Body of pancreas (tissue), 4 donors: ENCODE data around the gene C11orf24. TPM values are rescaled to one million over a fixed set of nuclear protein-coding genes. Genes with fewer than 3 reads are reported as not detected.
"Not testable (repeated sequence)": the region's sequence is repeated elsewhere in the genome, so short reads cannot be mapped to it uniquely, and the experiment has no call there.

Experiments used
- ATAC-seq: fragments of 150-250 bp; one replicate; pipeline ENCODE4 v1.9.1; 2016
- DNase-seq, 4 donors: peaks; one replicate each; pipeline ENCODE4 v3.0.0-alpha.2; 2019
- H3K27ac ChIP-seq, 4 donors: fragments of 200-600 bp; sonication (generic); 1 replicate in 3 of 4; 2 replicates in 1 of 4; pipeline versions ENCODE4 v1.5.1 to v1.6.1; 2016 to 2019; ENCODE audit warnings: mild to moderate bottlenecking in 1 of 4, mixed read lengths in 1 of 4, moderate library complexity in 1 of 4
- H3K27me3 ChIP-seq, 2 donors: fragments of 200-600 bp; sonication (generic); one replicate each; pipeline ENCODE4 v1.6.0; 2016; ENCODE audit warnings: mild to moderate bottlenecking in 1 of 2
- H3K36me3 ChIP-seq, 2 donors: fragments of 200-600 bp; sonication (generic); replicated peaks in 1 of 2; 2 replicates each; pipeline ENCODE4 v1.5.1; 2016; ENCODE audit warnings: low read depth in 2 of 2; ENCODE audit not compliant: insufficient read depth in 1 of 2
- H3K4me1 ChIP-seq: fragments of 200-600 bp; sonication (generic); one replicate; pipeline ENCODE4 v1.6.0; 2016
- H3K4me3 ChIP-seq, 2 donors: fragments of 200-600 bp; sonication (generic); 1 replicate in 1 of 2; 2 replicates in 1 of 2; pipeline ENCODE4 v1.5.1; 2016 to 2019
- H3K9me3 ChIP-seq, 3 donors: fragments of 200-600 bp; sonication (generic); 1 replicate in 2 of 3; 2 replicates in 1 of 3; pipeline ENCODE4 v1.5.1; 2016
- CTCF ChIP-seq, 7 experiments: fragments of 450-650 bp in 4 of 7; fragments of 200-600 bp in 3 of 7; sonication (generic) in 3 of 7; IDR thresholded peaks; one replicate each; pipeline ENCODE4 v1.5.1; 2016 to 2019; ENCODE audit warnings: antibody characterized with exemption in 7 of 7
- POLR2A ChIP-seq, 3 donors: fragments of 450-650 bp; IDR thresholded peaks; one replicate each; pipeline ENCODE4 v1.6.1; 2016; ENCODE audit warnings: antibody characterized with exemption in 3 of 3, mild to moderate bottlenecking in 2 of 3
- whole genome bisulfite sequencing, 2 donors: methylation state at CpG; one replicate each; pipeline ENCODE4 v1.1.5; 2017; 5-methylcytosine and 5-hydroxymethylcytosine counted together
- intact Hi-C: fragments of 100-400 bp; cut with DNase I; formaldehyde crosslinking; loops from one replicate; pipeline ENCODE4 v1.15.1; 2023
- total RNA-seq, 2 donors: library from RNA; depleted of rRNA; stranded (reverse); fragments of >200 nt; gene quantifications; one replicate each; pipeline ENCODE4 v1.1.0, GENCODE V29; 2016

Gene C11orf24
- total RNA-seq, 2 donors from 2014 or later, result 8.2 to 14.3 TPM

GRCh38 chr11:68256331-68256741 lies 15.4 kb downstream of the C11orf24 start:
- no peak overlapping the region for H3K4me3 ChIP-seq
- WGBS, 2 donors, result 45 to 59% methylated on average over 9 of the region's 9 CpGs
- no peaks in the 10 kb centered on the region for H3K36me3 ChIP-seq
- no peak for TF ChIP-seq POLR2A (IDR thresholded peaks at IDR 0.05)
- TF ChIP-seq CTCF (IDR thresholded peaks at IDR 0.05), result no peak
- intact Hi-C loops, result loop anchor here (5.0 kb wide), 2 partner anchors 41 to 191 kb away; no protein-coding TSS in a partner anchor
- H3K27me3 ChIP-seq, result no peaks in the 10 kb centered on the region
- H3K4me1 ChIP-seq, result peaks cover 5% of the 10 kb centered on the region
- H3K9me3 ChIP-seq, result no peaks in the 10 kb centered on the region
- no peak overlapping the region for H3K27ac ChIP-seq
- DNase-seq, result no peak
- no peak for ATAC-seq

DNA sequence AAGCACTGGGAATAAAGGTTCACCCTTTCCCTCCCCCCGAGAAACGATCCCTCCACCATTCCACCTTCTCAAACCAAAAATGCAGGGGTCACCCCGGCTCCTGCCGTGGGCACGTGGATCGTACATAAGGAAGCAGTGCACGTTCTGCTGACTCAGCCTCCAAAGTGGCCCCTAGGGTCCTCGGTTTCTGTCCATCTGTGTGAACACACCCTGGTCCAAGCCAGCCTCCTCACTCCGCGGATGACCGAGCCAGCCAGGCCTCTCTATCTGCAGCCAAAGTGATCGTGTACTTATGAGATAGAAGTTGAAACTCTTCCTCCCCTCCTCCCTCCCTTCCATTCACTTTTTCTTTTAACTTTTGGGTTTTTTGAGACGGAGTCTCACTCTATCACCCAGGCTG lies 16.2 kb downstream of the C11orf24 start:
- no peaks in the 10 kb centered on the region for H3K36me3 ChIP-seq
- H3K27me3 ChIP-seq, result no peaks in the 10 kb centered on the region
- H3K9me3 ChIP-seq, result no peaks in the 10 kb centered on the region
- intact Hi-C loops, result loop anchor here (5.0 kb wide), 2 partner anchors 42 to 192 kb away; no protein-coding TSS in a partner anchor
- H3K27ac ChIP-seq, result no peak overlapping the region
- no peak overlapping the region for H3K4me3 ChIP-seq
- H3K4me1 ChIP-seq, result peaks cover 5% of the 10 kb centered on the region
- 67 to 78% methylated on average over 13 of the region's 13 CpGs for WGBS, 2 donors
- TF ChIP-seq CTCF (IDR thresholded peaks at IDR 0.05) (no peak), POLR2A (IDR thresholded peaks at IDR 0.05) (no peak)
- ATAC-seq, result no peak
- no peak for DNase-seq

DNA sequence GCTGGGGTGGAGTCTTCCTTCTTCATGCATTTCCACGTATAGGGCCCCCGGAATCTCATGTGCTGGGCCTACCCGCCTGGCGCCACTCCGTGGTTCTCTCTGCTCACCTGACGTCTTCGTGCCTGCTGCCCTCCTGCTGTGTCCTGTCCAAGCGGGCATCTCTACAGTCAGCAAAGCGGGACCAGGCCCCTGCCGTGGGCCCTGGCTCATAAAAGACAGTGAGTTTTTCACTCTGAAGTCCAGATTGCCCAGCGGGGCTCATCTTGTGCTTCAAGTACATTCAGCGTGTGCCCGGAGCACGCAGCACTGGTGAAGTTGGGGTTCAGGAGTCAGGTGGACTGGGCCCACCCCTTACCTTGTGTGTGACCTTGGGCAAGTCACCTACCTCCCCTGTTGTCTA lies 17.4 kb downstream of the C11orf24 start:
- DNase-seq, result no peak
- no peak for ATAC-seq
- Histone ChIP-seq H3K9me3 (no peaks in the 10 kb centered on the region), H3K27me3 (no peaks in the 10 kb centered on the region), H3K27ac (no peak overlapping the region), H3K4me1 (peaks cover 5% of the 10 kb centered on the region), H3K4me3 (no peak overlapping the region), H3K36me3 (no peaks in the 10 kb centered on the region)
- no peak for TF ChIP-seq POLR2A (IDR thresholded peaks at IDR 0.05)
- no peak for TF ChIP-seq CTCF (IDR thresholded peaks at IDR 0.05)
- 91% methylated on average over 8 to 14 of the region's 14 CpGs for WGBS, 2 donors
- intact Hi-C loops, result no loop called here

DNA sequence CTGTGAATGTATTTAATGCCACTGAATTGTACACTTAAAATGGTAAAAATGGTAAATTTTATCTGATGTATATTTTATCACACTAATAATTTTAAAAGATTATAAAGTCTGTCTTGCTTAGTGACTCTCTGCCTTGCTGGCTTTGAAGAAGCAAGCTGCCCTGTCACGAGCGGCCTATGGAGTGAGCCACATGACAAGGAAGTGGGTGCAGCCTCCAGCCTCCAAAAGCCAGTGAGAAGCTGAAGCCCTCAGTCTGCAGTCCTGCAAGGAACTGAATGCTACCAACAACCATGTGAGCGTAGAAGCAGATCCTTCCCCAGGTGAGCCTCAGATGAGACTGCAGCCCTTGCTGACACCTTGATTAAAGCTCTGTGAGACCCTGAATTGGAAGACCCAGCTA lies 20.0 kb downstream of the C11orf24 start:
- 88 to 94% methylated on average over 3 of the region's 3 CpGs for WGBS, 2 donors
- no peaks in the 10 kb centered on the region for H3K27me3 ChIP-seq
- no peak for DNase-seq
- intact Hi-C loops, result no loop called here
- no peaks in the 10 kb centered on the region for H3K4me1 ChIP-seq
- H3K36me3 ChIP-seq, result no peaks in the 10 kb centered on the region
- ATAC-seq, result no peak
- H3K27ac ChIP-seq, result no peak overlapping the region
- TF ChIP-seq CTCF (IDR thresholded peaks at IDR 0.05) (no peak), POLR2A (IDR thresholded peaks at IDR 0.05) (no peak)
- H3K9me3 ChIP-seq, result no peaks in the 10 kb centered on the region
- H3K4me3 ChIP-seq, result no peak overlapping the region

DNA sequence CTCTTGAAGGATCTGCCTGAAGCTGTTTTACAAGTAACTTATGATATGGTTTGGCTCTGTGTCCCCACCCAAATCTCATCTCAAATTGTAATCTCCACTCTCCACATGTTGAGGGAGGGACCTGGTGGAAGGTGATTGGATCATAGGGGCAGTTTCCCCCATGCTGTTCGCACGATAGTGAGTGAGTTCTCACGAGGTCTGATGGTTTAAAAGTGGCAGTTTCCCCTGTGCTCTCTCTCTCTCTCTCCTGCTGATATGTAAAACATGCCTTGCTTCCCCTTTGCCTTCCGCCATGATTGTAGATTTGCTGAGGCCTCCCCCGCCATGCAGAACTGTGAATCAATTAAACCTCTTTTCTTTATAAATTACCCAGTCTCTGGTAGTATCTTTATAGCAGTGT lies 26.9 kb downstream of the C11orf24 start:
- ATAC-seq, H3K4me3 ChIP-seq, H3K9me3 ChIP-seq, intact Hi-C loops, H3K4me1 ChIP-seq, H3K36me3 ChIP-seq, DNase-seq, H3K27ac ChIP-seq, H3K27me3 ChIP-seq: not testable (repeated sequence)
- 86 to 90% methylated on average over 5 of the region's 5 CpGs for WGBS, 2 donors

- intact Hi-C loops, ATAC-seq, DNase-seq: not testable (repeated sequence)
Observed at GRCh38 chr11:68243847-68244246, 27.9 kb downstream of the C11orf24 start.

More at GRCh38 chr11:68243847-68244246, 27.9 kb downstream of the C11orf24 start:
- not testable (repeated sequence) for H3K4me3 ChIP-seq, H3K27me3 ChIP-seq, H3K27ac ChIP-seq, H3K36me3 ChIP-seq, H3K9me3 ChIP-seq, H3K4me1 ChIP-seq
- 89 to 100% methylated on average over 1 of the region's 1 CpG for WGBS, 2 donors
